Mesenchymal stem cell (in vitro differentiated cells and primary cell): ENCODE results near the gene CEACAM19.

Source experiments
- DNase-seq: peaks from one replicate; pipeline ENCODE4 v3.0.0-alpha.2; 2013
- H2AFZ ChIP-seq: one replicate; pipeline ENCODE4 v1.6.1; 2013; ENCODE audit warnings: low read depth, mild to moderate bottlenecking, control low read depth, inconsistent platforms, low read length, moderate library complexity
- H2AK5ac ChIP-seq: 2 replicates; pipeline ENCODE4 v1.6.1; 2013; ENCODE audit warnings: low read length, moderate library complexity, mild to moderate bottlenecking, inconsistent platforms; ENCODE audit not compliant: severe bottlenecking
- H2BK120ac ChIP-seq: one replicate; pipeline ENCODE4 v1.6.1; 2013; ENCODE audit warnings: low read depth, mild to moderate bottlenecking, inconsistent platforms, low read length, moderate library complexity
- H2BK12ac ChIP-seq, 2 experiments: one replicate each; pipeline ENCODE4 v1.6.1; 2013; ENCODE audit warnings: inconsistent platforms in 2 of 2, low read length in 2 of 2, mild to moderate bottlenecking in 2 of 2, moderate library complexity in 2 of 2, control low read depth in 1 of 2
- H2BK15ac ChIP-seq: one replicate; pipeline ENCODE4 v1.6.1; 2013; ENCODE audit warnings: mild to moderate bottlenecking, low read depth, inconsistent platforms; ENCODE audit not compliant: poor library complexity, severe bottlenecking
- H2BK5ac ChIP-seq: 2 replicates; pipeline ENCODE4 v1.6.1; 2013; ENCODE audit warnings: low read depth, mild to moderate bottlenecking, low read length, control low read depth, inconsistent platforms; ENCODE audit not compliant: poor library complexity, severe bottlenecking
- H3K14ac ChIP-seq, 2 experiments: one replicate each; pipeline ENCODE4 v1.6.1; 2013; ENCODE audit warnings: inconsistent platforms in 2 of 2, low read length in 2 of 2, control low read depth in 1 of 2, mild to moderate bottlenecking in 1 of 2, moderate library complexity in 1 of 2
- H3K18ac ChIP-seq, 2 experiments: one replicate each; pipeline ENCODE4 v1.6.1; 2013; ENCODE audit warnings: inconsistent platforms in 2 of 2, low read length in 2 of 2, control low read depth in 1 of 2, low read depth in 1 of 2, mild to moderate bottlenecking in 1 of 2
- H3K23ac ChIP-seq, 2 experiments: one replicate each; pipeline ENCODE4 v1.6.1; 2013; ENCODE audit warnings: inconsistent platforms in 2 of 2, low read length in 2 of 2, mild to moderate bottlenecking in 2 of 2, moderate library complexity in 2 of 2, control low read depth in 1 of 2
- H3K27ac ChIP-seq: 2 replicates; pipeline ENCODE4 v1.5.1; 2013; ENCODE audit warnings: mild to moderate bottlenecking, moderate library complexity, low read length, control low read depth, inconsistent platforms; ENCODE audit not compliant: poor library complexity, severe bottlenecking
- H3K27me3 ChIP-seq, 2 experiments: 2 replicates each; pipeline versions ENCODE4 v1.6.1 to v1.7.0; 2013; ENCODE audit warnings: low read length in 2 of 2, mild to moderate bottlenecking in 2 of 2, moderate library complexity in 2 of 2, control low read depth in 1 of 2, inconsistent platforms in 1 of 2; ENCODE audit not compliant: control insufficient read depth in 1 of 2, insufficient read depth in 1 of 2
- H3K36me3 ChIP-seq, 2 experiments: 2 replicates each; pipeline versions ENCODE4 v1.6.1 to v1.7.0; 2013; ENCODE audit warnings: low read length in 2 of 2, control low read depth in 1 of 2, inconsistent platforms in 1 of 2, low read depth in 1 of 2, mild to moderate bottlenecking in 1 of 2; ENCODE audit not compliant: insufficient read depth in 2 of 2, control insufficient read depth in 1 of 2
- H3K4ac ChIP-seq, 2 experiments: one replicate each; pipeline ENCODE4 v1.6.1; 2013; ENCODE audit warnings: inconsistent platforms in 2 of 2, low read length in 2 of 2, mild to moderate bottlenecking in 2 of 2, moderate library complexity in 2 of 2, control low read depth in 1 of 2, low read depth in 1 of 2
- H3K4me1 ChIP-seq: 2 replicates; pipeline ENCODE4 v1.6.1; 2013; ENCODE audit warnings: low read depth, low read length, control low read depth; ENCODE audit not compliant: control insufficient read depth, insufficient read depth
- H3K4me2 ChIP-seq: 2 replicates; pipeline ENCODE4 v1.6.1; 2013; ENCODE audit warnings: low read length, mild to moderate bottlenecking, inconsistent platforms; ENCODE audit not compliant: poor library complexity, severe bottlenecking
- H3K4me3 ChIP-seq, 2 experiments: 2 replicates each; pipeline versions ENCODE4 v1.5.1 to v1.7.0; 2013; ENCODE audit warnings: low read length in 2 of 2, mild to moderate bottlenecking in 2 of 2, control low read depth in 1 of 2, low read depth in 1 of 2; ENCODE audit not compliant: insufficient read depth in 1 of 2
- H3K79me1 ChIP-seq: replicated peaks from 2 replicates; pipeline ENCODE4 v1.6.1; 2013; ENCODE audit warnings: mild to moderate bottlenecking, control low read depth, low read length, inconsistent platforms; ENCODE audit not compliant: poor library complexity, severe bottlenecking
- H3K9ac ChIP-seq: 2 replicates; pipeline ENCODE4 v1.7.0; 2013; ENCODE audit warnings: mild to moderate bottlenecking, low read length, moderate library complexity
- H3K9me3 ChIP-seq: 2 replicates; pipeline ENCODE4 v1.7.0; 2013; ENCODE audit warnings: mild to moderate bottlenecking, low read length; ENCODE audit not compliant: control insufficient read depth
- H4K8ac ChIP-seq: one replicate; pipeline ENCODE4 v1.6.1; 2013; ENCODE audit warnings: inconsistent platforms, mild to moderate bottlenecking, low read length, moderate library complexity
- H4K91ac ChIP-seq: one replicate; pipeline ENCODE4 v1.6.1; 2013; ENCODE audit warnings: mild to moderate bottlenecking, low read length, inconsistent platforms
- WGBS: methylation state at CpG from one replicate; pipeline ENCODE4 v1.1.7; 2013; ENCODE audit warnings: mixed read lengths; 5-methylcytosine and 5-hydroxymethylcytosine counted together

The CEACAM19 gene

DNA sequence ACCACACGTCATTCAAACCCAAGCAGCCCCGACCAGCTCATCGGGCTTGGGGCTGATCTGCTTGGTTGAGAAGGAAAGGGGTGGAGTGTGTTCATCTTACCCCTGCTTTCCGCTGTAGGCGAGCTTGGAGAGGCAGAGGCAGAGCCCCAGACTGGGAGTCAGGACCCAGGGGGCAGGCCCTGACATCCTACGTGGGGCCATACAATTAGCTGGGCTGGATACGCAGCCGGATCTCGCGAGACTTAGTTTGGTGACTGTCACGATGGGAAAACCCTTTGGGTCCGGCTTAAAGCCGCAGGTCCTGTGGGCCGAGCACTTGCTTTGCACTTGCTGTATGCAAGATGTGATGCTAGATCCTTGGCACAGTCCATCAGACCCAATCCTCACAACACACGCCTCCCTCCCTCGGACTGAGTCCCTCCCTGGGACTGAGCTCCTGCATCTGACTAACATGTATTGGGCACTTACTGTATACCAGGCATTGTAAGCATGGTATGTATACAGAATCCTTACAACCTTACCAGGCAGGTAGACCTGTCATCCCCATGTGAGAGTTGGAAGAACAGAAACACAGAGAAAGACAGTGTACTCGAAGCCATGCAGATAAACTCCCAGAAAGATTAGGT is 31.4 kb downstream of the CEACAM19 start:
- Histone ChIP-seq H2BK15ac (no peak overlapping the region), H2BK5ac (no peak overlapping the region), H4K91ac (no peak overlapping the region), H3K18ac (no peak overlapping the region), H3K4ac (no peak overlapping the region), H2BK120ac (no peak overlapping the region), H3K27ac (no peak overlapping the region), H3K4me3 (no peak overlapping the region), H3K9ac (no peak overlapping the region), H3K14ac (no peak overlapping the region), H3K23ac (no peak overlapping the region), H3K27me3 (peaks cover 11 to 31% of the 10 kb centered on the region in 2 experiments), H3K4me1 (no peaks in the 10 kb centered on the region), H2AFZ (no peak overlapping the region), H3K4me2 (no peak overlapping the region), H3K9me3 (no peaks in the 10 kb centered on the region), H2BK12ac (no peak overlapping the region), H3K79me1 (no peaks in the 10 kb centered on the region), H3K36me3 (no peaks in the 10 kb centered on the region), H4K8ac (no peak overlapping the region), H2AK5ac (no peak overlapping the region)
- no peak for DNase-seq
- 92% methylated on average over 17 of the region's 17 CpGs for WGBS

DNA sequence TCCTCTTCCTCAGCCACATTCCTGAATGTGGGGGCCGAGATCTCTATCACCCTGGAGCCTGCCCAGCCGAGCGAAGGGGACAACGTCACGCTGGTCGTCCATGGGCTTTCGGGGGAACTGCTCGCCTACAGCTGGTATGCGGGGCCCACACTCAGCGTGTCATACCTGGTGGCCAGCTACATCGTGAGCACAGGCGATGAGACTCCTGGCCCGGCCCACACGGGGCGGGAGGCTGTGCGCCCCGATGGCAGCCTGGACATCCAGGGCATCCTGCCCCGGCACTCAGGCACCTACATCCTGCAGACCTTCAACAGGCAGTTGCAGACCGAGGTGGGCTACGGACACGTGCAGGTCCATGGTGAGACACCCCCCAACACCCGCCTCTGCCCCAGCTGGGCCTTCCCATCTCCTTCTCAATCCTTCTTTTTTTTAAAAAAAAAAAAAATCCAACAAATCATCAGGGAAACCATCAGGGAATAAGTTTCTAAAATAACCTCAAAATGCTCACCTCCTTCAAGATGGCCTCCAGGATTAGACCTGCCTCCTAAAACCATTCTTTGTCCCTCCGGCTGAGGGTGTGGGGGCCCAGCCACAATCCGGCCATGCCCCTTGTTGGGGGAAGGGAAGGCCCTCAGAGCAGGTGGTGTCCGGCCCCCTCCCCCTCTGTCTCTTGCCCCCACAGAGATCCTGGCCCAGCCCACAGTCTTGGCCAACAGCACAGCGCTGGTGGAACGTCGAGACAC is 32.2 kb downstream of the CEACAM19 start:
- H3K27ac ChIP-seq = no peak overlapping the region
- no peak overlapping the region for H2BK15ac ChIP-seq
- H2AK5ac ChIP-seq = no peak overlapping the region
- no peak overlapping the region for H2AFZ ChIP-seq
- H3K23ac ChIP-seq = no peak overlapping the region
- no peaks in the 10 kb centered on the region for H3K9me3 ChIP-seq
- no peak for DNase-seq
- H3K27me3 ChIP-seq = peaks cover 6 to 29% of the 10 kb centered on the region in 2 experiments
- no peak overlapping the region for H4K91ac ChIP-seq
- no peak overlapping the region for H3K4me3 ChIP-seq
- no peak overlapping the region for H3K18ac ChIP-seq
- no peak overlapping the region for H3K9ac ChIP-seq
- H3K14ac ChIP-seq = no peak overlapping the region
- H2BK5ac ChIP-seq = no peak overlapping the region
- H2BK12ac ChIP-seq = no peak overlapping the region
- no peaks in the 10 kb centered on the region for H3K79me1 ChIP-seq
- no peak overlapping the region for H2BK120ac ChIP-seq
- no peak overlapping the region for H3K4me2 ChIP-seq
- no peak overlapping the region for H3K4ac ChIP-seq
- no peaks in the 10 kb centered on the region for H3K36me3 ChIP-seq
- H4K8ac ChIP-seq = peak overlapping the region; percentile 0
- H3K4me1 ChIP-seq = no peaks in the 10 kb centered on the region
- 95% methylated on average over 28 of the region's 28 CpGs for WGBS

DNA sequence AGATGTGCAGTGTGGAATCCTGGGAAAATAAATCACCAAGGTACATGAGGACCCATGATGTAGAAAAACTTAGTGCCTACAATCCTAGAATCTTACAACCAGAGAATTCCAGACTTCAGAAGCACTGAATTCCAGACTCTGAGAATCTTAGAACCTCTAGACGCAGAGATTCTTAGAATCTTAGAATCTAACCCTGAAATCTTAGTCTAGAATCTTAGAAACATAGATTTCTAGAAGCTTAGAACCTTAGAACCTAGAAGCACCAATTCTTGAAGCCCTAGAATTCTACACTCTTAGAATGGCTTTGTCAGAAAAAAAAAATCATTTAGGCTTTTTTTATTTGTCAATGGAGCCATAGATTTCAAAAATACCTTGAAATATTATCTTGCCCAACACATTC is 33.7 kb downstream of the CEACAM19 start:
- H3K79me1 ChIP-seq = no peaks in the 10 kb centered on the region
- no CpG with 5 or more reads among the region's 1 CpG for WGBS
- H3K14ac ChIP-seq = no peak overlapping the region
- no peak overlapping the region for H4K91ac ChIP-seq
- no peak overlapping the region for H3K4me2 ChIP-seq
- H3K9me3 ChIP-seq = no peaks in the 10 kb centered on the region
- H3K36me3 ChIP-seq = no peaks in the 10 kb centered on the region
- DNase-seq = no peak
- no peak overlapping the region for H3K27ac ChIP-seq
- no peak overlapping the region for H3K23ac ChIP-seq
- H3K4me3 ChIP-seq = no peak overlapping the region
- H3K4me1 ChIP-seq = no peaks in the 10 kb centered on the region
- no peak overlapping the region for H2BK5ac ChIP-seq
- no peak overlapping the region for H2AFZ ChIP-seq
- H2AK5ac ChIP-seq = no peak overlapping the region
- H2BK15ac ChIP-seq = no peak overlapping the region
- peaks cover 4 to 22% of the 10 kb centered on the region in 2 experiments for H3K27me3 ChIP-seq
- H2BK120ac ChIP-seq = no peak overlapping the region
- H3K9ac ChIP-seq = no peak overlapping the region
- H4K8ac ChIP-seq = no peak overlapping the region
- no peak overlapping the region for H3K18ac ChIP-seq
- H3K4ac ChIP-seq = no peak overlapping the region
- no peak overlapping the region for H2BK12ac ChIP-seq

DNA sequence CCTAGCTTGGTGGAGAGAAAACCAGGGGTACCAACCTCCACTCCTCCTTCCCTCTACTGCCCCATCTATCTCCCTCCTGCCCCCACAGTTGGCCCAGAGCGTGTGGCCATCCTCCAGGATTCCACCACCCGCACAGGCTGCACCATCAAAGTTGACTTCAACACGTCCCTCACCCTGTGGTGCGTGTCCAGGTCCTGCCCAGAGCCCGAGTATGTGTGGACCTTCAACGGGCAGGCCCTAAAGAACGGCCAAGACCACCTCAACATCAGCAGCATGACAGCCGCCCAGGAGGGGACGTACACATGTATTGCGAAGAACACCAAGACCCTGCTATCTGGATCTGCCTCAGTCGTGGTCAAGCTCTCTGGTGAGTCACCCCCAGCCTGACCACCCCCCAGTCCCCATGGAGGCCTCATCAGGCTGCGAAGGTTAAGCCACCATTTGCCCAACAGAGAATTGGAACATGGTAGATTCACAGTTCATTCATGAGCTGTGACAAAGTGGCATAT is 34.3 kb downstream of the CEACAM19 start:
- H3K36me3 ChIP-seq = no peaks in the 10 kb centered on the region
- H2BK15ac ChIP-seq = no peak overlapping the region
- H3K18ac ChIP-seq = no peak overlapping the region
- no peaks in the 10 kb centered on the region for H3K79me1 ChIP-seq
- no peak overlapping the region for H3K4me2 ChIP-seq
- H3K4ac ChIP-seq = no peak overlapping the region
- no peak overlapping the region for H4K8ac ChIP-seq
- H3K23ac ChIP-seq = no peak overlapping the region
- no peak overlapping the region for H3K14ac ChIP-seq
- no peak overlapping the region for H2BK12ac ChIP-seq
- H2BK5ac ChIP-seq = no peak overlapping the region
- peaks cover 4 to 24% of the 10 kb centered on the region in 2 experiments for H3K27me3 ChIP-seq
- H2AFZ ChIP-seq = no peak overlapping the region
- H3K9me3 ChIP-seq = no peaks in the 10 kb centered on the region
- no peak overlapping the region for H2BK120ac ChIP-seq
- WGBS = 88% methylated on average over 12 of the region's 12 CpGs
- no peak overlapping the region for H2AK5ac ChIP-seq
- no peak overlapping the region for H3K27ac ChIP-seq
- no peaks in the 10 kb centered on the region for H3K4me1 ChIP-seq
- DNase-seq = no peak
- H3K4me3 ChIP-seq = no peak overlapping the region
- H4K91ac ChIP-seq = no peak overlapping the region
- no peak overlapping the region for H3K9ac ChIP-seq
